Measurements from ENCODE around the gene TRIM66. TPM values are rescaled to one million over a fixed set of nuclear protein-coding genes. Genes with fewer than 3 reads are reported as not detected.

Gene TRIM66
- total and polyA plus RNA-seq, 3 experiments from 2014 or later: 0.43 to 29.7 (median 27.7) TPM

- no peak for DNase-seq
- Mint-ChIP-seq H3K9me3 (no peaks in the 10 kb centered on the region), H3K36me3 (peaks cover 0 to 29% (median 3%) of the 10 kb centered on the region in 3 donors), H3K4me3 (peak overlapping the region in 6 of 7 donors; percentile 94 to 98 (median 97)), H3K27me3 (no peaks in the 10 kb centered on the region), H3K4me1 (peaks cover 26 to 38% (median 27%) of the 10 kb centered on the region in 3 donors), H3K27ac (peak overlapping the region in 3 of 8 donors; percentile 91 to 97 (median 96))
- no peak overlapping the region for H3K4me3 ChIP-seq (ENCODE audit: low read length)
- CTCF ChIA-PET: no interaction called here
- POLR2A ChIA-PET: no interaction called here
- H3K27me3 ChIP-seq (ENCODE audit: insufficient read depth, low read length, poor library complexity, severe bottlenecking): no peaks in the 10 kb centered on the region
- H3K36me3 ChIP-seq (ENCODE audit: insufficient read depth, low read length): peaks cover 9% of the 10 kb centered on the region
- H3K4me1 ChIP-seq (ENCODE audit: insufficient read depth, low read length): peaks cover 13% of the 10 kb centered on the region
- no peaks in the 10 kb centered on the region for H3K9me3 ChIP-seq (ENCODE audit: low read length)
- H3K27ac ChIP-seq (ENCODE audit: low read depth, low read length): no peak overlapping the region
These were observed 8.2 kb upstream of the TRIM66 start for GRCh38 chr11:8690374-8691342.

GRCh38 chr11:8689726-8690255 is 7.3 kb upstream of the TRIM66 start:
- peak overlapping the region; percentile 87 for H3K4me3 ChIP-seq (ENCODE audit: low read length)
- Mint-ChIP-seq H3K27ac (peak overlapping the region; percentile 87 to 98 (median 96)), H3K36me3 (peaks cover 0 to 38% (median 11%) of the 10 kb centered on the region in 3 donors), H3K27me3 (no peaks in the 10 kb centered on the region), H3K9me3 (no peaks in the 10 kb centered on the region), H3K4me1 (peaks cover 34 to 46% (median 36%) of the 10 kb centered on the region in 3 donors), H3K4me3 (peak overlapping the region; percentile 94 to 99 (median 97))
- peak overlapping the region; percentile 75 for H3K27ac ChIP-seq (ENCODE audit: low read depth, low read length)
- peaks cover 18% of the 10 kb centered on the region for H3K36me3 ChIP-seq (ENCODE audit: insufficient read depth, low read length)
- no peaks in the 10 kb centered on the region for H3K9me3 ChIP-seq (ENCODE audit: low read length)
- CTCF ChIA-PET: no interaction called here
- no peaks in the 10 kb centered on the region for H3K27me3 ChIP-seq (ENCODE audit: insufficient read depth, low read length, poor library complexity, severe bottlenecking)
- POLR2A ChIA-PET: interaction anchor here (2.5 kb wide), 1 partner anchor 274 kb away, joined by 10 read pairs; the partner anchor contains the start of gene TMEM9B
- DNase-seq: no peak
- peaks cover 20% of the 10 kb centered on the region for H3K4me1 ChIP-seq (ENCODE audit: insufficient read depth, low read length)

- DNase-seq: peak; percentile 65 to 89 (median 75)
- H3K36me3 Mint-ChIP-seq: peaks cover 0 to 49% (median 18%) of the 10 kb centered on the region in 3 donors
- H3K27ac Mint-ChIP-seq: peak overlapping the region; percentile 91 to 98 (median 97)
- H3K4me3 Mint-ChIP-seq: peak overlapping the region; percentile 94 to 99 (median 97)
- peaks cover 44 to 58% (median 47%) of the 10 kb centered on the region in 3 donors for H3K4me1 Mint-ChIP-seq
- no peaks in the 10 kb centered on the region for H3K9me3 Mint-ChIP-seq
- peaks cover 28% of the 10 kb centered on the region for H3K36me3 ChIP-seq (ENCODE audit: insufficient read depth, low read length)
- ChIA-PET POLR2A (interaction anchor here (0.5 to 2.5 kb wide), 2 partner anchors 125 to 275 kb away, joined by 3 to 10 read pairs; partner anchors contain the start of gene TMEM9B), CTCF (no interaction called here)
- peak overlapping the region; percentile 87 for H3K4me3 ChIP-seq (ENCODE audit: low read length)
- H3K27me3 Mint-ChIP-seq: no peaks in the 10 kb centered on the region
- no peaks in the 10 kb centered on the region for H3K9me3 ChIP-seq (ENCODE audit: low read length)
- H3K27me3 ChIP-seq (ENCODE audit: insufficient read depth, low read length, poor library complexity, severe bottlenecking): no peaks in the 10 kb centered on the region
- peak overlapping the region; percentile 75 for H3K27ac ChIP-seq (ENCODE audit: low read depth, low read length)
- peaks cover 31% of the 10 kb centered on the region for H3K4me1 ChIP-seq (ENCODE audit: insufficient read depth, low read length)
These were observed 6.2 kb upstream of the TRIM66 start for GRCh38 chr11:8688414-8689362.

- ChIA-PET CTCF (no interaction called here), POLR2A (no interaction called here)
- peaks cover 28% of the 10 kb centered on the region for H3K36me3 ChIP-seq (ENCODE audit: insufficient read depth, low read length)
- Mint-ChIP-seq H3K36me3 (peaks cover 0 to 67% (median 18%) of the 10 kb centered on the region in 3 donors), H3K4me3 (peak overlapping the region in 3 of 7 donors; percentile 19 to 97 (median 27)), H3K27me3 (no peaks in the 10 kb centered on the region), H3K27ac (peak overlapping the region in 4 of 8 donors; percentile 31 to 96 (median 66)), H3K4me1 (peaks cover 60 to 75% (median 65%) of the 10 kb centered on the region in 3 donors), H3K9me3 (no peaks in the 10 kb centered on the region)
- no peak overlapping the region for H3K27ac ChIP-seq (ENCODE audit: low read depth, low read length)
- H3K4me3 ChIP-seq (ENCODE audit: low read length): no peak overlapping the region
- DNase-seq: no peak
- H3K4me1 ChIP-seq (ENCODE audit: insufficient read depth, low read length): peaks cover 42% of the 10 kb centered on the region
- no peaks in the 10 kb centered on the region for H3K27me3 ChIP-seq (ENCODE audit: insufficient read depth, low read length, poor library complexity, severe bottlenecking)
- H3K9me3 ChIP-seq (ENCODE audit: low read length): no peaks in the 10 kb centered on the region
These were observed 3.9 kb upstream of the TRIM66 start for GRCh38 chr11:8686325-8686724.

GRCh38 chr11:8685820-8686219 is 3.4 kb upstream of the TRIM66 start:
- Histone ChIP-seq H3K27me3 (ENCODE audit: insufficient read depth, low read length, poor library complexity, severe bottlenecking) (no peaks in the 10 kb centered on the region), H3K9me3 (ENCODE audit: low read length) (no peaks in the 10 kb centered on the region), H3K36me3 (ENCODE audit: insufficient read depth, low read length) (peaks cover 28% of the 10 kb centered on the region), H3K4me1 (ENCODE audit: insufficient read depth, low read length) (peaks cover 43% of the 10 kb centered on the region), H3K4me3 (ENCODE audit: low read length) (no peak overlapping the region), H3K27ac (ENCODE audit: low read depth, low read length) (no peak overlapping the region)
- CTCF ChIA-PET: no interaction called here
- Mint-ChIP-seq H3K9me3 (no peaks in the 10 kb centered on the region), H3K36me3 (peaks cover under 1 to 68% (median 18%) of the 10 kb centered on the region in 3 donors), H3K4me3 (peak overlapping the region in 1 of 7 donors; percentile 97), H3K27ac (peak overlapping the region in 7 of 8 donors; percentile 68 to 99 (median 96)), H3K4me1 (peaks cover 61 to 78% (median 70%) of the 10 kb centered on the region in 3 donors), H3K27me3 (no peaks in the 10 kb centered on the region)
- no peak for DNase-seq
- POLR2A ChIA-PET: no interaction called here

- peaks cover 65 to 83% (median 76%) of the 10 kb centered on the region in 3 donors for H3K4me1 Mint-ChIP-seq
These were observed 2.8 kb upstream of the TRIM66 start for GRCh38 chr11:8685306-8685705.

GRCh38 chr11:8684600-8685290 is 2.3 kb upstream of the TRIM66 start:
- H3K36me3 Mint-ChIP-seq: peaks cover 4 to 76% (median 24%) of the 10 kb centered on the region in 3 donors
- no peak for DNase-seq
- Histone ChIP-seq H3K27ac (ENCODE audit: low read depth, low read length) (peak overlapping the region; percentile 98), H3K36me3 (ENCODE audit: insufficient read depth, low read length) (peaks cover 28% of the 10 kb centered on the region), H3K9me3 (ENCODE audit: low read length) (no peaks in the 10 kb centered on the region), H3K4me1 (ENCODE audit: insufficient read depth, low read length) (peaks cover 43% of the 10 kb centered on the region), H3K4me3 (ENCODE audit: low read length) (peak overlapping the region; percentile 96), H3K27me3 (ENCODE audit: insufficient read depth, low read length, poor library complexity, severe bottlenecking) (no peaks in the 10 kb centered on the region)
- POLR2A ChIA-PET: no interaction called here
- peak overlapping the region; percentile 78 to 97 (median 95) for H3K4me3 Mint-ChIP-seq
- no peaks in the 10 kb centered on the region for H3K9me3 Mint-ChIP-seq
- CTCF ChIA-PET: no interaction called here
- peaks cover 63 to 80% (median 74%) of the 10 kb centered on the region in 3 donors for H3K4me1 Mint-ChIP-seq
- H3K27ac Mint-ChIP-seq: peak overlapping the region; percentile 96 to 99 (median 98)
- no peaks in the 10 kb centered on the region for H3K27me3 Mint-ChIP-seq

More at GRCh38 chr11:8685306-8685705, 2.8 kb upstream of the TRIM66 start:
- H3K27ac ChIP-seq (ENCODE audit: low read depth, low read length): peak overlapping the region; percentile 40
- no peaks in the 10 kb centered on the region for H3K27me3 ChIP-seq (ENCODE audit: insufficient read depth, low read length, poor library complexity, severe bottlenecking)
- peak overlapping the region; percentile 68 to 99 (median 98) for H3K27ac Mint-ChIP-seq
- peaks cover 28% of the 10 kb centered on the region for H3K36me3 ChIP-seq (ENCODE audit: insufficient read depth, low read length)
- ChIA-PET POLR2A (no interaction called here), CTCF (no interaction called here)
- H3K9me3 Mint-ChIP-seq: no peaks in the 10 kb centered on the region
- no peak overlapping the region for H3K4me3 ChIP-seq (ENCODE audit: low read length)
- no peak for DNase-seq
- peaks cover 43% of the 10 kb centered on the region for H3K4me1 ChIP-seq (ENCODE audit: insufficient read depth, low read length)
- no peaks in the 10 kb centered on the region for H3K27me3 Mint-ChIP-seq
- H3K4me3 Mint-ChIP-seq: peak overlapping the region in 4 of 7 donors; percentile 52 to 97 (median 80)
- no peaks in the 10 kb centered on the region for H3K9me3 ChIP-seq (ENCODE audit: low read length)
- H3K36me3 Mint-ChIP-seq: peaks cover 4 to 73% (median 22%) of the 10 kb centered on the region in 3 donors

Measured in CD8-positive, alpha-beta memory T cell (primary cell).